LHCN-M2 (cell line): ENCODE results near the gene ATP2A3. TPM values are rescaled to one million over a fixed set of nuclear protein-coding genes. Genes with fewer than 3 reads are reported as not detected.

Experiments
- DNase-seq: peaks from one replicate; pipeline ENCODE4 v3.0.0-alpha.2; 2012; ENCODE audit warnings: low read depth
- total RNA-seq: library from RNA; depleted of rRNA; stranded (reverse); fragments of >200 nt; gene quantifications from 2 replicates; pipeline ENCODE4 v1.2.3, GENCODE V29; 2014

The ATP2A3 gene
- total RNA-seq, 1 experiment from 2014 or later: 3.8 TPM

GRCh38 chr17:3928406-3928805, 35.8 kb downstream of the ATP2A3 start:
- no peak for DNase-seq

GRCh38 chr17:3927628-3928340, 36.5 kb downstream of the ATP2A3 start:
- DNase-seq: no peak

GRCh38 chr17:3926860-3927627, 37.2 kb downstream of the ATP2A3 start:
- DNase-seq: no peak

GRCh38 chr17:3925684-3926485, 38.4 kb downstream of the ATP2A3 start:
- DNase-seq: no peak

GRCh38 chr17:3924512-3925350, 39.5 kb downstream of the ATP2A3 start:
- no peak for DNase-seq

GRCh38 chr17:3923466-3924190, 40.6 kb downstream of the ATP2A3 start:
- no peak for DNase-seq

GRCh38 chr17:3922765-3923164, 41.5 kb downstream of the ATP2A3 start:
- DNase-seq: no peak

GRCh38 chr17:3921502-3922319, 42.5 kb downstream of the ATP2A3 start:
- DNase-seq: no peak

GRCh38 chr17:3921006-3921405, 43.2 kb downstream of the ATP2A3 start:
- no peak for DNase-seq

GRCh38 chr17:3919123-3919624, 45.1 kb downstream of the ATP2A3 start:
- no peak for DNase-seq

GRCh38 chr17:3918372-3919122, 45.7 kb downstream of the ATP2A3 start:
- peak; percentile 19 for DNase-seq

GRCh38 chr17:3917391-3917931, 46.8 kb downstream of the ATP2A3 start:
- no peak for DNase-seq

GRCh38 chr17:3916825-3917224, 47.4 kb downstream of the ATP2A3 start:
- no peak for DNase-seq

GRCh38 chr17:3915995-3916696, 48.1 kb downstream of the ATP2A3 start, which contains the start of gene P2RX1:
P2RX1 (minus strand) TSS chr17:3916465; CDS start chr17:3916225, 240 bp downstream.
- no peak for DNase-seq

GRCh38 chr17:3915581-3915994, 48.6 kb downstream of the ATP2A3 start:
- no peak for DNase-seq

- no peak for DNase-seq
Measured at GRCh38 chr17:3914312-3914670, 49.9 kb downstream of the ATP2A3 start.

GRCh38 chr17:3913531-3914311, 50.5 kb downstream of the ATP2A3 start:
- DNase-seq: peak; percentile 57
